Measurements from ENCODE around the gene ARHGAP32. TPM values are rescaled to one million over a fixed set of nuclear protein-coding genes. Genes with fewer than 3 reads are reported as not detected.

Gene ARHGAP32
- total RNA-seq, 1 experiment from 2014 or later, result 22.0 TPM

DNA sequence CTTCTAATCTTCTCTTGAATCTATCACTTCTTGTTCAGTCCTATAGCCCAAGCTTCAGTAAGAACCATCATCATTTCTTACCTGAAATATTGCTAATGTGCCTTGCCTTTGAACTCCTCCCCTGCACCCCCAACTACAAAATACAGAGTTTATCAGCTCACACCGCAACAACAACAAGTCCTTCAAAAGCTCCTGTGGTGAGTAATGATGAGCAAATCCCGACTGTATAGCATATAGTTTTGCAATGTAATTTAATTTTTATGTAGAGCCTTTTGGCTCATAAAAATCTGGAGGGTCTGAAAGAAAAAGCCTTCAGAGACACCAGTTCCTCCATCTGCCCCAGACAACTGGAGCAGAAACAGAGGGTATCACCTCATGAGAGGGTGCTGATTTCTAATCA is 124.7 kb downstream of the ARHGAP32 start:
- no peak overlapping the region for H2AK5ac ChIP-seq (ENCODE audit: insufficient read length, low read length)
- H3T11ph ChIP-seq (ENCODE audit: low read length), result no peak overlapping the region
- no CpG with 5 or more reads among the region's 2 CpGs for WGBS (ENCODE audit: extremely low coverage, insufficient read length, low lambda C conversion rate)
- H2BK12ac ChIP-seq (ENCODE audit: insufficient read length, low read depth, low read length), result no peak overlapping the region
- H4K20me1 ChIP-seq (ENCODE audit: control insufficient read depth, insufficient read depth, insufficient read length), result no peaks in the 10 kb centered on the region
- H4K91ac ChIP-seq (ENCODE audit: insufficient read length, low read depth, low read length), result no peak overlapping the region
- no peak overlapping the region for H2AFZ ChIP-seq (ENCODE audit: low read length)
- no peak overlapping the region for H3K18ac ChIP-seq (ENCODE audit: insufficient read length, low read depth, low read length)
- Mint-ChIP-seq H3K9me3 (no peaks in the 10 kb centered on the region), H3K4me3 (no peak overlapping the region), H3K4me1 (no peaks in the 10 kb centered on the region), H3K27ac (no peak overlapping the region), H3K27me3 (ENCODE audit: low read depth) (no peaks in the 10 kb centered on the region), H3K36me3 (ENCODE audit: insufficient read depth in 1 of 3, low read depth in 3 of 3) (peaks cover 0 to 6% (median 0%) of the 10 kb centered on the region in 3 experiments; a peak in 2 of 7 replicates)
- H2BK15ac ChIP-seq (ENCODE audit: low read depth, low read length), result no peak overlapping the region
- no peak overlapping the region for H3K23ac ChIP-seq (ENCODE audit: insufficient read length, low read depth, low read length)
- H4K8ac ChIP-seq (replicated peaks; ENCODE audit: insufficient read length, low read depth, low read length), result no peak overlapping the region
- H3K27ac ChIP-seq (ENCODE audit: insufficient read length, low read depth, low read length), result no peak overlapping the region
- no peak overlapping the region for H3K56ac ChIP-seq (ENCODE audit: insufficient read length, low read depth, low read length)
- H3K27me3 ChIP-seq (ENCODE audit: insufficient read depth, low read length), result no peaks in the 10 kb centered on the region
- no peak overlapping the region for H3K4ac ChIP-seq (ENCODE audit: low read depth, low read length)
- H2BK20ac ChIP-seq (ENCODE audit: low read depth, low read length, poor library complexity, severe bottlenecking), result no peak overlapping the region
- H3K9ac ChIP-seq (ENCODE audit: extremely low read depth, insufficient read length, low read length), result no peak overlapping the region
- no peak for DNase-seq
- H3K79me2 ChIP-seq (ENCODE audit: insufficient read depth, low read length), result no peaks in the 10 kb centered on the region
- H4K5ac ChIP-seq (ENCODE audit: insufficient read length, low read depth, low read length), result no peak overlapping the region
- no peak overlapping the region for H2BK5ac ChIP-seq (ENCODE audit: insufficient read length, low read length)
- H2BK120ac ChIP-seq (ENCODE audit: low read depth, low read length, poor library complexity, severe bottlenecking), result no peak overlapping the region
- no peaks in the 10 kb centered on the region for H3K4me1 ChIP-seq (ENCODE audit: insufficient read depth, low read length)
- TF ChIP-seq CTCF (conservative IDR thresholded peaks at IDR 0.05), result no peak
- no peaks in the 10 kb centered on the region for H3K79me1 ChIP-seq (ENCODE audit: insufficient read depth, low read depth, low read length, poor library complexity, severe bottlenecking)
- no peaks in the 10 kb centered on the region for H3K23me2 ChIP-seq (ENCODE audit: insufficient read length, low read depth, low read length, poor library complexity, severe bottlenecking)
- no peak overlapping the region for H3K4me2 ChIP-seq (ENCODE audit: insufficient read depth, insufficient read length, low read length)
- H3K9me3 ChIP-seq (ENCODE audit: control insufficient read depth, low read depth, low read length), result no peaks in the 10 kb centered on the region
- H3K14ac ChIP-seq (ENCODE audit: insufficient read depth, low read length), result no peak overlapping the region
